ENCODE results near the gene FKBP11.

The FKBP11 gene

GRCh38 chr12:48925304-48926011 lies at the start of gene FKBP11:
FKBP11 (minus strand) TSS chr12:48925492; CDS start chr12:48925428, 64 bp downstream.
- peak; percentile 93 for ATAC-seq
- DNase-seq: peak; percentile 83

DNA sequence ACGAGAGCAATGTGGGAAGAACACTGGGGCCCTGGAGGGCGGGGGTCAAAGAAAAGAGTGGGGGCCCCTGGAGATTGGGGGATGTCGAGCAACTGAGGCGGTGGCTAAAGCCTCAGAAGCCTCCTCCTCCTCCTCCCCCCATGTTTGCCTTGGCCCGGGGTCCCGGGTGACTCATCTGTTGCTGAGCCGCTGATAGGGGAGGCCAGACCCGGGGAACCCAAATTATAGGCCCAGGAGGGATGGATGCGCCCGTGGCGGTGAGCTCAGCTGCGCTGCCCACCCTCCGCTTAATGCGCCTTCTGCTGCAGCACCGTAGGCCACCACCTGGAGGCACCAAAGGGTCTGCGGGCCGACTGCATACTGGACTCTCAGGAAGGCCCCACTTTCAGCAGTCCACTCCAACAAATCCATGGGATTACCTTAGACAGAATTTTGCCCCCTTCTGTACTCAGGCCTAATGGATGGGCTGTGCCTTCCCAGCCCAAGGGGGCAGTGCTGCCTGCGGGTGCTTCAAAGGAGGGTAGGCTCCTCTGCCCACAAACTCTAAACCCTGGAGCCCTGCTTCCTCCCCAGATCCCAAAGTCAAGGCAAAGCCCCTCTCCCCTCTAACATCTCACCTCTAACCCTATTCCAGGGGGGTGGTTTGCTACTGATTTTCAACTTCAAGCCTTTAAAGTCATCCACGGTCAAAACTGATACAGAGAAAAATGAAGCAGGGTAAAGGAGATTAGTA lies 48.8 kb upstream of the FKBP11 start:
- ATAC-seq (no peak), DNase-seq (peak; percentile 67)

- ATAC-seq (no peak), DNase-seq (no peak)
Measured at GRCh38 chr12:48973531-48973930, 48.2 kb upstream of the FKBP11 start.

DNA sequence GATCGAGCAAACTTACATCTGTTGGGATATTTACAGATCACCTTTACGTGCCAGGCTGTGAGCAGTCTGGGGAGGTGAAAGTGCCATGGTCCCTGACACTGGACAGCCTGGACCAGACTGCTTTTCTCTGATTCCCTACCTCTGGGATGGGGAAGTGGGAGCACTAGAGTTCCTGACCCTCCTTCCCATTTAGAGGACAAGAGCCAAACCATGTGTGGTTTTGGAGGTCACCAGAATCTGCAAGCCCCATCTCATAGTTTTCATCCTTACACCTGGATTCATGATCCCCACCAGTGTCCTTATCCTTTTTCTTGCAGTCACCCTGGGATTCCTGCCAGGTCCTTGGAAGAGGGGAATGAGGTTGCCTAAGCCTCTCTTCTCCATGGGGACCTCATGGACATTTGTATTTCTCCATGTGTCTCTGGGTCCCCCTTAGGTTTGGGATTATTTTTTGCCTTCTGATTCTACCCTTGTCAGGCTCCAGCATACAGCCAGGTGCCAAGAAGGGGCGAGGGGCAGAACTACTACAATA lies 47.7 kb upstream of the FKBP11 start:
- no peak for ATAC-seq

GRCh38 chr12:48972213-48972951 lies 47.1 kb upstream of the FKBP11 start:
- ATAC-seq (peak; percentile 67), DNase-seq (peak; percentile 76)

More for the DNA sequence above, 47.7 kb upstream of the FKBP11 start:
- no peak for DNase-seq

DNA sequence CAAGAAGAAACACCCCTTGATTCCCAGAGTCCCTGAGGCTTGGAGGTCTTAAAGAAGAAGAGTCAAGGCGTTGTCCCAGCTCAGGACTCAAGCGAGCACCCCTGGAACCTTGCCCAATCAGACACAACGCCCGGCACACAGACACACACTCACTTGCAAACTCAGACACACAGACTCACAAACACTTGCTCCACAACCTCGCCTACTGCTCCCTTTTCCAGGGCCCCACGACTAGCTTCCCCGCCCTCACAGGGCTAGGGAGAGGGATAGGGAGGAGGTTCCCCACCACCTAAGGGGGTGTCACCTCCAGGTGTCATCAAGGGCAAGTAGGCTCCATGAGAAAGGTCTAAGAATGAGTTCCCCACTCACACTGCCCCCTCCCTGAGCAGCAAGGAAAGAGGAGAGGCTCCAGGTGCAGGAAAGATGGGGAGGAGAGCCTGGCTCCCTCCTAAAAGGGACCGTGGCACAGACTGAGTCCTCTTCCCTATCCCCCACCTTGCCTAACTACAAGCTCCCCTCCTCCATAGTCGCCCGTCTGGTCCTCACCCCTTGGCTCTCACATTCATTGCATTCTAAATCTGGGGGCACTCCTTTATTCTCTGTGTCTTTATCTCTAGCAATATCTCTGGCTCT lies 45.5 kb upstream of the FKBP11 start:
- ATAC-seq (no peak), DNase-seq (no peak)

GRCh38 chr12:48969833-48970701 lies 44.8 kb upstream of the FKBP11 start:
- ATAC-seq (no peak), DNase-seq (peak; percentile 42)

DNA sequence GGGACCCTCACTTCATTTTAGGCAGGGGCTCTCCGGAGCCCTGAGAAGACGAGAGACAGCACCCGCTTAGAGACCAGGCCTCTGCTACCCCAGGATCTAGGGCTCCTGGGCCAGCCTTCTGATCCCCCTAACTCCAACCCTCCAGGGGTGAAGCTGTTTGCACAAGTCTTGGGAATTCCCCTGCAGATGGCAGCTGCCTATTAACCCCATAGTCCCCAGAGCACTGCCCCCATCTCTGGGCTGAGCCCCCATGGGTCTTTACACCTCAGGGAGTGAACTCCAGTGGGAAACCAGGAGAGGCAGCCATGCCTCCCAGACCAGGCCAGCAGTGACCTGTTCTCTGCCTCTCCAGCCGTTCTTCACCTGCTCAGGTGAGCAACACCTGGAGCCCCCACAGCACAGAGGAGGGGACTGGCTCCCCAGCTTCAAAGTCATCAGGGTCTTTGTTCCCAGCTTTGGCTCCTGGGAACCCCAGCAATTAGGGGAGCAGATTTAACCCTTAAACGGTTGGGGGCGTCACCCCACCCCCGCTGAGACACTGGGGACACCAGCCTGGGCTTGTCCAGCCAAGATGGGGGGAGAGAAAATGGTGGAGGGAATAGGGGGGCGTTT lies 44.0 kb upstream of the FKBP11 start:
- ATAC-seq (no peak), DNase-seq (no peak)

DNA sequence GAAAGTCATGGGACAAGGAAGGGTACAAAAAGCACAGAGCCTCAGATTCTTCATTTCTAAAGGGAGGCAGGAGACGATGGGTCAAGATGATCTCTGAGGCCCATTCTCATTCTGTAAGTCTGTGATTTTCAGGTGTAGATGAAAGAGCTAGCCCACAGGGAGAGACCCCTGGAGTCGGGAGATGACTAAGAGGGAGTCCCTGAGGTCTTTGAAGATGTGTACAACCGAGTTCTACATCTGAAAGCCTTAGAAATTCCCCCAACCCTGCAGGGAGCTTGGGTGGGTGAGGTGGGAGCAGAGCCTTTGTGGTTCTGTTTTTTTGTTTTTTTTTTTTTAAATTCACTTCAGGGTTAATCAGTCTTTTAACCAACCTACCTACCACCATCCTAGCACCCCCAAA lies 43.2 kb upstream of the FKBP11 start:
- DNase-seq: no peak
- no peak for ATAC-seq

GRCh38 chr12:48967991-48968390 lies 42.7 kb upstream of the FKBP11 start:
- no peak for DNase-seq
- ATAC-seq: no peak

- DNase-seq (no peak), ATAC-seq (no peak)
Measured at GRCh38 chr12:48966177-48966895, 41.0 kb upstream of the FKBP11 start.

DNA sequence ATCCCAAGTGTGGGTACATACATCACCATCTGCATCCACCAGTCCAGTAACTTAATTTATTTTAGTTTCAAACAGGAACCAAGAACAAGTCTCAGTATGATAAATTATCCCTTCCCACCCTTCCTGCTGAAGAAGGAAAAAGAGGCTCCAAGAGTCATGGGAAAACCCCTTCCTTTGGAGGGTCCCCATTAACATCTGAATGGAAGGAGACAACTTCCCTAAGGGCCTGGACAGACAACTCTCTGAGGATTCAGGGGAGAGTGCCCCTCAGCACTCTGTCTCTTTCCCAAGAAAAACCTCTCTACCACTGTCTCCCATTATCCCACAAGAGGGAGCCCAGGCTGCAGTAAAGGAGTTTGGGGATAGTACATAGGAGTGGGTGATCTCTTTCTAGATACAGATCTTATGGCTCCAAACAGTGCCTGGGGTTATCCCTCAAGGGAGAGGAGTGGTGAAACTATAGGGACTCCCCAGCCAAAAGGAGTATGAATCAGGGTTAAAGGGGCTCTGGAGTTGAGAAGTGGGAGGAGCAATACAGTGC lies 40.1 kb upstream of the FKBP11 start:
- no peak for DNase-seq
- ATAC-seq: peak; percentile 56

DNA sequence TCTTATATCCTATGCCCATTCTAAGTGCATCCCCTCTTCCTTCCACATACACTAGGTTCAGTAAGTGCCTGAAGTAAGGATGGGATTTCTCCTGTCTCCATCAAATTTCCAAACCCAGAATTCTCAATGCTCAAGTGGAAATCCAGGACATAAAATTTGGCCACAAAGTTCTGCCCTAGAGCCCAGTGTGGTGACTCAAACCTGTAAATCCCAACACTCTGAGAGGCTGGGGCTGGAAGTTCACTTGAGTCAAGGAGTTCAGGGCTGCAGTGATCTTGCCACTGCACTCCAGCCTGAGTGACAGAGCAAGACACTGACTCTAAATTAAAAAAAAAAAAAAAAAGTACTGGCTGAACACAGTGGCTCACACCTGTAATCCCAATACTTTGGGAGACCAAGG lies 36.5 kb upstream of the FKBP11 start:
- DNase-seq: no peak
- ATAC-seq: no peak

GRCh38 chr12:48961331-48961730 lies 36.0 kb upstream of the FKBP11 start:
- ATAC-seq: no peak
- DNase-seq: no peak

DNA sequence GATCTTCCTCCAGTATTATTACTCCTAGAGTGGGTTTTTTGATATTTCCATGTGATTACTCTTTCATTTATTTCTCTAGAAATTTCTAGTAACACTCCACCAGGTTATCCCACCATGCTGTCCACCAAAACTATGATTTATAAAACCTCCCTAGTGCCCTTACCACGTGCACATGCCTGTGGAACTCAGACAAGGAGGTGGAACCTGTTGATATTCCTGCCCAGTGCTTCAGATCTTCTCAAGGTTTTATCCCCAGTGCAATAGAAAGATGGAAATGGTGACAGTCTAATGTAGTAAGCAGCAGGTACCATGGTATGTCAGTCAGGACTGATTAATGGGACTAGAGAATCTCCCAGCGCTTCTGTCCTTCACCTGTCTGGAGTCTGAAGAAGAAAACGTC lies 35.5 kb upstream of the FKBP11 start:
- ATAC-seq (no peak), DNase-seq (no peak)

DNA sequence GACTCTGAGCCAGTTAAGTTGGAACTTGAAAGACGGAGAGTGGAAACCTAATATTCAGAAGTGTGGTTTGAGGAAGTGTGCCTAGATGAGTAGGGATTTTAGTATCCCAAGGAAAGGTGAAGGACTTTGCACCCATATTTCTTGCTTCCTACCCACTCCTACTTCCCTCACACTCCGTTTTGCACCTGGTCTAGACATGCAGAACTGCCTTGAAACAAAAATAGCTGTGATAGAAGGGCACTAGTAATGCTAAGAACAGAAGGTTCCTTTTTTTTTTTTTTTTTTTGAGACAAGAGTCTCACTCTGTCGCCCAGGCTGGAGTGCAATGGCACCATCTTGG lies 32.7 kb upstream of the FKBP11 start:
- no peak for DNase-seq
- ATAC-seq: no peak

DNA sequence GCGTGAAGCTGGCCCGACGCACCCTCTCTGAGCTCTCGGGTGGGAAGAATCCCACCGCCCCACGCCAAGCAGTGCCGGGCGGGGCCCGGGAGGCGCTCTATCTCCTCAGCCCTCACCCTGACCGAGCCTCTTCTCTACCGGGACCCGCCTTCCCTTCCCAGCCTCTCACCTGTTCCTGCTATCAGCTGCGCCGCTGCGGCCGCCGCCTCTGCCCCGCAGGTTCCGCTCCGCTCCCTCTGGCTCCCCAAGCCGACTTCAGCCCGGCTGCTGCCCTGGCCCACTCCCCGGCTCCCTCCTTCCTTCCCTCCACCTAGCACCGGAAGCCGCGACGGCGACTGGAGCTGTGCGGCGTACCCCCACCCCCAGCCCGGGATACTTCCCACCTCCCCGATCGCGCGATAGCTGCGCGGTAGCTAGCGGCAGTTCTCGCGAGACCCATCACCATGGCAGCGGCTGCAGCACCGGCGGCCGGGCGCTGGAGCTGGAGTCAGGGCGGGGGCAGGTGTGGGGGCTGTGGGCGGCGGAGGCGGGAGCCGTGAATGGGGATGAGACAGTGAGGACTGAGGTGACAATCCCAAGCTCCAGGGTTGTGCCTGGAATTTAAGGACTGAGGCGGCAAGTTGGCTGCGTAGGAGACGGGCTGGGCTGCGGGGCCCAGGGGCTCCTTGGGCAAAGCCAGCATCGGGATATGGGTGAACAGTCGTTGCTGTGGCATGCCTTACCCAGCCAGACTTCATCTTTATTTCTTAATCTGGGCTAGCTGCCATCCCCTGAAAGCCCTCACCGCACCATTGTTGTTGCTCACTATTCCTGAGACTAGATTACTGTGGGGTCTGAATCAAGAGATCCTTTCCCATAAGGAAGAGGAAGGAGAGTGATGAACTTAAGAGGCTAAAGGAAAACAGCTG lies 32.1 kb upstream of the FKBP11 start, which contains the start of gene ARF3:
TSS of gene ARF3 (minus strand) at position 347 of the 908 bp plus-strand sequence. CDS start 16,392 bp downstream, outside the sequence.
- DNase-seq (peak; percentile 94), ATAC-seq (peak; percentile 97)

DNA sequence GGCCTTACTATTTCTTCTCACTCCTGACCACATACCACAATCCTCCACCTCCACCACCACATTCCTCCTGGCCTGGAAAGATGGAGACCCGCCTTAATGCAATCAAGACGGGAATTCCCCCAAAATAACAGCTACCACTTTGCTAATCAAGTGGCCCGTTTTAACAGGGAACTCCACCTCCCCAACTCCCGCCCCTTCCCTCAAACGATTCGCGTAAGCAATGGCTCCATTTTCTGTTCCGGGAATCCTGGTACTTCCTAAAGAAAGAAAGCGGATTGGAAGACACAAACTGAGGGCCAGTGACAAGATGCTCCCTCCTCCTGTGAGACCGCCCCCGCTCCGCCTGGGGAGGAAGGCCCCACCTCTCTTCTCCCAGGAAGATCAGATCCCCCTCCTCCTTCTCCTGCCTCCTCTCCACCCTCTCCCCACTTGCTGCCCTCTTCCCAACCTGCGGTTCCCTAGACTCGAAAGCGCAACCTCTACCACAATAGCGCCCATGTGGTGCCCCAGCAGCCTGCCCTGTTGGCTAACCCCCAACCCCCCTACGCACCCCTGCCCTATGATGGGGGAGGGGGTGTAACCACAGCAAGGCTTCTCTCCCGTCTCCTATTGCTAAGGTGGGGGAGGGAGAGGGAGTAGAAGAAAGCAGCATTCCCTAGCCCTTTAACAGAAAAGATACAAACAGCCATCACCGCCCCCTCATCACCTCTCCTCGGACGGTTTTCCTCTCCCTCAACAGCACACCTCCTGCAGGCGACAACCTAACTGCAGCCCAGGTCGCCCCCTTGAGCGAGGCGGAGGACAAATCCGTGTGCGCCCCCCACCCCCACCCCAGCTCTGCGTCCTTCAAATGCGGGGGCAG lies 31.2 kb upstream of the FKBP11 start:
- ATAC-seq (peak; percentile 14), DNase-seq (peak; percentile 29)
